Measurements from ENCODE around the gene SLC12A8.

The SLC12A8 gene

DNA sequence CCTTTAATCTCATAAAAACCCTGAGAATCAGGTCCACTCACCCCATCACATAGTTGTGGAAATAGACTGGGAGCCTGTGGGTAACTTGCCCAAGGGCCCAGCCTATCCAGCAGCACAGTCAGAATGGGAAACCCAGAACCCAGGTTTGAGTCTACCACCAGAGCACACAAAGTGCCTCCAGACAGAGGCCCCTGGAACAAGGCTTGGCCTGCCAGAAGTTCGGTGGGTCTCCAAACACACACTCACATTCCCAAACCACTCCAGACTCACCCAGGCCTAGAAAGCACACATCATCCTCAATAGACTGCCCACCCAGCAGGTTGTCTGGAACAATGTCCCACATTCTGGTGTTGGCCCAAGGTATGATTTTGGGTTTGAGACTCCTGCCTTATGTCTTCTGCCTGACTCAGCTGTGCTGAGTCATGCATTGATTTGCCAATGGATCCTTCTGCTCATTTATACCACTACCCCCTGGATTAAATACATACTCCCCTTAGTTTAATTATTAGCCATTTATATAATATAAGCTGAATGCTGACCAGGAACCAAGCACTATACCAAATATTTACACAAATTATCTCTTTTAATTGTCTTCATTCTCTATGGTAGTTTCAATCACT lies 4.5 kb downstream of the SLC12A8 start:
- TF ChIP-seq, protein P1, sequence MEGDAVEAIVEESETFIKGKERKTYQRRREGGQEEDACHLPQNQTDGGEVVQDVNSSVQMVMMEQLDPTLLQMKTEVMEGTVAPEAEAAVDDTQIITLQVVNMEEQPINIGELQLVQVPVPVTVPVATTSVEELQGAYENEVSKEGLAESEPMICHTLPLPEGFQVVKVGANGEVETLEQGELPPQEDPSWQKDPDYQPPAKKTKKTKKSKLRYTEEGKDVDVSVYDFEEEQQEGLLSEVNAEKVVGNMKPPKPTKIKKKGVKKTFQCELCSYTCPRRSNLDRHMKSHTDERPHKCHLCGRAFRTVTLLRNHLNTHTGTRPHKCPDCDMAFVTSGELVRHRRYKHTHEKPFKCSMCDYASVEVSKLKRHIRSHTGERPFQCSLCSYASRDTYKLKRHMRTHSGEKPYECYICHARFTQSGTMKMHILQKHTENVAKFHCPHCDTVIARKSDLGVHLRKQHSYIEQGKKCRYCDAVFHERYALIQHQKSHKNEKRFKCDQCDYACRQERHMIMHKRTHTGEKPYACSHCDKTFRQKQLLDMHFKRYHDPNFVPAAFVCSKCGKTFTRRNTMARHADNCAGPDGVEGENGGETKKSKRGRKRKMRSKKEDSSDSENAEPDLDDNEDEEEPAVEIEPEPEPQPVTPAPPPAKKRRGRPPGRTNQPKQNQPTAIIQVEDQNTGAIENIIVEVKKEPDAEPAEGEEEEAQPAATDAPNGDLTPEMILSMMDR (IDR thresholded peaks at IDR 0.05): no peak
- no peak overlapping the region for H3K4me3 ChIP-seq
- no peak overlapping the region for H3K27ac ChIP-seq
- DNase-seq (ENCODE audit: low spot score): no peak

DNA sequence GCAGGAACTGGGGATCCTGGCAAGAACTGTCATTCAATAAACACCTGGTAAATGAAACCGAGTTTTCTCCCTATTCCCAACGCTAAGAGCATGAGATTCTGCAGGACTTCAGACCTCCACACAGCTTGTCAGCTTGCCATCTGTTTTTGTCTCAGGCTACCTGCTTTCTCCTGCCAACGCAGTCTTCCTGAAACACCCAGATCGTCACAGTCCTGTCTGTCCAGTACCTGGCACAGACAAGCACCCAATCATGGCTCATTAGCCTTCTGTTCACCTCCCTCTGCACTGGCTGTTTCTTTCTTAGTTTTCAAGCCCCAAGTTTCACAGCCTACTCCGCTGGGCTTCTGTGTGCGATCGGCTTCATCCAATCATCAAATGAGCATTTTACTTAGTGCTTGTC lies 5.0 kb downstream of the SLC12A8 start:
- DNase-seq (ENCODE audit: low spot score): no peak
- H3K4me3 ChIP-seq: no peak overlapping the region
- TF ChIP-seq, protein P1 (IDR thresholded peaks at IDR 0.05): no peak
- H3K27ac ChIP-seq: no peak overlapping the region

DNA sequence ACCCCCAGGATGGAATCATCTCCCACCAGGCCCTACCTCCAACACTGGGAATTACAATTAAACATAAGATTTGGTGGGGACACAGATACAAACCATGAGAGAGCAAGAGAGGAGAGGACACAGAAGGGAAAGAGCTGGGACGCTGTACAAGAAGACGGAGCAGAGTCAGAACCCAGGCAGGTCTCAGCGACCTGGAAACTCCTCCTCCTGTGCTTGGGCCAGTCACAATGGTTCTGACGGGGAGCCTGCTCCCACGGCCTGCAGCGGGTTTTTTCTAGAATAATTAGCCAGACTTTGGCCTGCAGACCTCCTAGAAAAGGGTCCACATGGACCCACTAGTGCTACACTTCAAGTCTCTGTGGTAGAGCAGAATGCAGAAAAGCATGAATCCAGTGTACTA lies 5.6 kb downstream of the SLC12A8 start:
- TF ChIP-seq, protein P1 (IDR thresholded peaks at IDR 0.05): no peak
- H3K27ac ChIP-seq: no peak overlapping the region
- no peak for DNase-seq (ENCODE audit: low spot score)
- H3K4me3 ChIP-seq: no peak overlapping the region

DNA sequence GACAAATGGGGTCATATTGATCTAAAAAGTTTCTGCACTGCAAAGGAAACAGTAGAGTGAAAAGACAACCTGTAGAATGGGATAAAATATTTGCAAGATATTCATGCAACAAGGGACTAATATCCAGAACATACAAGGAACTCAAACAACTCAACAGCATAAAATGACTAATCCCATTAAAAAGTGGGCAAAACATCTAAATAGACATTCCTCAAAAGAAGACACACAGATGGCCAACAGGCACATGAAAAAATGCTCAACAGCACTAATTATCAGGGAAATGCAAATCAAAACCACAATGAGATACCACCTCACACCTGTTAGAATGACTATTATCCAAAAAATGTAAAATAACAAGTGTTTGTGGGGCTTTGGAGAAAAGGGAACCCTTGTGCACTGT lies 8.8 kb downstream of the SLC12A8 start:
- H3K27ac ChIP-seq: no peak overlapping the region
- TF ChIP-seq, protein P1 (IDR thresholded peaks at IDR 0.05): no peak
- no peak for DNase-seq (ENCODE audit: low spot score)
- H3K4me3 ChIP-seq: no peak overlapping the region

DNA sequence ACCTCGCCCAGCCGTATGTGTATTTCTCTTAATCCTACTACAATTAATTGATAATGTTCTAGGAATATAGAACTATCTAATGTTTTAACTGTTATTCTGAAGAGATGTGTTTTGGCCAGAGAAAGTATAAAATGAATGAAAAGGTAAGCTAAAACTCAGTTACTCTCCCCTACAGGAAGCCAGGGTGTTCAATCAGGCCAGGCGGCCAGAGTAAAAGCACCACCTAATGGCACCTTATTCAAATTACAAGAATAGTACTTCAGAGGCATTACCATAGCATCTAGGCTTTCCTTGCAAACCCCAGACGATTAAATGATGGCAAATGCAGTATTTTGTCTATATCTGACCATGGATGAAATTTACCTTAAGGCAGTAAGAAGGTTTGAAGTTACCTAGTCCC lies 10.4 kb downstream of the SLC12A8 start:
- Histone ChIP-seq H3K4me3 (no peak overlapping the region), H3K27ac (no peak overlapping the region)
- TF ChIP-seq, protein P1 (IDR thresholded peaks at IDR 0.05): no peak
- no peak for DNase-seq (ENCODE audit: low spot score)

DNA sequence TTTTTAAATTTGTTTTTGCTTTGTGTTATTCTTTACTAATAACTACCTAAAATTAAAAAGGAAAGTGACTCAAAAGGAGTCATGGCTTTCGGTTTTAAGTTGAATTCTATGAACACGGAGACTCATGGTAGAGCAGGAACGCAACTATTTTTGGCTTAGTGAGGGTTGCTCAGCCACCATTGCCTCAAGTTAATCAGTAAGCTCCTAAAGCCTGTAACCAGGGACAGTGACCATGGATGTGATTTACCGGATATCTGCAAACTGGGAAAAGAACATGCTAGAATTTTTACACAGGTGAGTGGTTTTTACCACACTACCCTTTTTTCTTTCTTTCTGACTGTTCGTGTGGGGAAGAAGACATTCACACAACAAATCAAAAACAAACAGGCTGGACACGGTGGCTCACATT lies 11.8 kb downstream of the SLC12A8 start:
- DNase-seq (ENCODE audit: low spot score): no peak
- H3K4me3 ChIP-seq: no peak overlapping the region
- TF ChIP-seq, protein P1 (IDR thresholded peaks at IDR 0.05): no peak
- H3K27ac ChIP-seq: no peak overlapping the region

DNA sequence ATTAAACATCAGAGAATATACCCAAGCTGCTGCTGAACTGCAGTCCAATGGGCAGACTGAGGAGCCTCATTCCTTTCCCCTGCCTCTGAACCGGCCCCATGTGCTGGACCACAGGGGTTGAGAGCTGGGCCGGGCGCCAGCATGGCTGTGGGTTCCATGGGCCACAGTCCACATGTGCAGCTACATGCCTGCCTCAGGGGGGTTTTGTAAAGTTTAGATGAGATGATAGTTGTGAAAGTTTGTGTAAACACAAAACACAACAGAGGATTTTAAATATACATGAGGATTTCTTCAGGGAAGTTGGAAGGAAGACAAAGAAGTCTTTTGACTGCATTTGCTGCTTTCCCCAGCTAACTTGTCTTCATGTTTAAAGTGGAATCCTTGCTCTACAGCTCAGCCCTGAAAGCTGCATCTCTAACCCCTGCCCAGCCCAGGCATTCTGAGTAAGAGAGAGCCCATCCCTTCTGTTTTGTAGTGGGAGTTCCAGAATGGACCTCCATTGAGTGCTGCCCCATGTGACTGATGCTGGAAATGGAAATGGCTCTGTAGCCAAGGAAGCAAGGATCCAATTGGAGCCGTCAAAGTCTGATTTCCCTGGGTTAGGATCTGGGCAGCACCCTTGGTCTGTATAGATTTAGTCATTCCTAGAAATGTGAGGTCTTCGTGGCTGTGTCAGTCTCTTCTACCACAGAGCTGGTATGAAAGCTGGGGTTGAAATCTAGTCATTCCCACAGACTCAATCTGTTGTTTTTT lies 17.5 kb downstream of the SLC12A8 start:
- no peak overlapping the region for H3K27ac ChIP-seq
- no peak overlapping the region for H3K4me3 ChIP-seq
- TF ChIP-seq, protein P1 (IDR thresholded peaks at IDR 0.05): no peak
- DNase-seq (ENCODE audit: low spot score): no peak

Data from coronary artery (tissue), 2 donors.